HCEC 1CT (cell line): ENCODE measurements around the gene TEX36.
"Not testable (repeated sequence)": the region's sequence is repeated elsewhere in the genome, so short reads cannot be mapped to it uniquely, and the experiment has no call there.

Source experiments
- DNase-seq: peaks from one replicate; pipeline ENCODE4 v3.0.0-alpha.2; 2017

Gene TEX36

GRCh38 chr10:125628104-125629049 lies 54.6 kb downstream of the TEX36 start:
- DNase-seq: no peak

GRCh38 chr10:125627646-125628045 lies 55.3 kb downstream of the TEX36 start:
- DNase-seq: no peak

GRCh38 chr10:125626671-125627070 lies 56.3 kb downstream of the TEX36 start:
- DNase-seq: no peak

GRCh38 chr10:125625586-125625985 lies 57.4 kb downstream of the TEX36 start:
- DNase-seq: no peak

GRCh38 chr10:125624800-125625199 lies 58.2 kb downstream of the TEX36 start:
- DNase-seq: no peak

DNA sequence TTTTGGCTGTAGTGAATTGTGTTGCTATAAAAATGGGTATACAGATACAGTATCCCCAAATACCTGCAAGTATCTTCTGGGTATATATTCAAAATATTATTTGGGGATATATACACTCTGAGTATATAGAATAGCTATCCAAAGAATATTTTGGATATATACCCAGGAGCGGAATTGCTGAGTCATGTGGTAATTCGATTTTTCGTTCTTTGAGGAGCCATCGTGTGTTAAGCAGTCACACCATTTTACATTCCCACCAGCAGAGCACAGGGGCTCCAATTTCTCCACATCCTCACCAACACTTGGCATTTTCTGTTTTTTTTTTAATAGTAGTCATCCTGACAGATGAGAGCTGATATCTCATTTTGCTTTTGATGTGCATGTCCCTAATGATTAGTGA lies 61.9 kb downstream of the TEX36 start:
- DNase-seq: no peak

DNA sequence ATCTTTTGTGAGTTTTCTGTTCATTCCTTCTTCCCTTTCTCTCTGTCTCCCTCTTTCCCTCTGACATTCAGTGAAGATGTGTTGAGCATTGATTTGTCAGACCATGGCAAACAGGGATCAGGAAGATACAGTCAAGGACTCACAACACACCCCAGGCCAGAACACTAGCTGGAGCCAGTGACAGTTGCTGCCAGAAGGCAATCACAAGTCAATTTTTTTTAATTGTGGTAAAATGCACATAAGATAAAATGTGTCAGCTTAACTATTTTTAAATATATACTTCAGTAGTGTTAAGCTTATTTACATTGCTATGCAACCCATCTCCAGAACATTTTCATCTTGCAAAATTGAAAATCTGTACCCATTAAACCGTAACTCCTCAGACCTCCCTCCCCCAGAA lies 62.6 kb downstream of the TEX36 start:
- DNase-seq: no peak

DNA sequence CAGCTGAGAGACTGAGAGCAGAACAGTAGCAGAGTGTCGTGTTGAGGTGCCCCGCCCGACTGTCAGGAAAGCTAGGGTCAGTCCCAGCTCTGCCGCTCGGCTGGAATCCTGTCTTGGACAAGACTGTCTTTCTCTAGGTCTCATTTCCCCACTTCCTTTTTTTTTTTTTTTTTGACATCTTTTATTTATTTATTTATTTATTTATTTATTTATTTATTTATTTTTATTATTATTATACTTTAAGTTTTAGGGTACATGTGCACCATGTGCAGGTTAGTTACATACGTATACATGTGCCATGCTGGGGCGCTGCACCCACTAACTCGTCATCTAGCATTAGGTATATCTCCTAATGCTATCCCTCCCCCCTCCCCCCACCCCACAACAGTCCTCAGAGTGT lies 69.9 kb downstream of the TEX36 start:
- DNase-seq: not testable (repeated sequence)

DNA sequence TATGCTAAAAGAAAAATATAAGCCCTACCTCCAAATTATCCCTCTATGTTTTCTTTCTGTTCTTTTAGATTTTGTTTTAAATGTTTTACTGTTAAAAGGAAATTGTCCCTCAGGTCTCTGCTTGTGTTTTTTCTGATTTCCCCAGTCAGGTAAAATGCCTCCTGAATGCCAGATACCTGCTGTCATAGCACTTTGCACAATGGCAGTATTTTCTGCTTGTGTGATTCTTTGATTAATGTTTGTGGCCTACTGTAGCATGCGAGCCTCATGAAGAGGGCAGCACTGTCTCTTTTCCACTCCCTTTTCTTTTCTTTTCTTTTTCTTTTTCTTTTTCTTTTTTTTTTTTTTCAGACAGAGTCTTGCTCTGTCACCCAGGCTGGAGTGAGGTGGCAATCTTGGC lies 71.2 kb downstream of the TEX36 start:
- no peak for DNase-seq

- no peak for DNase-seq
These were observed 71.7 kb downstream of the TEX36 start for GRCh38 chr10:125611216-125611615.

- no peak for DNase-seq
These were observed 73.1 kb downstream of the TEX36 start for GRCh38 chr10:125609859-125610258.

DNA sequence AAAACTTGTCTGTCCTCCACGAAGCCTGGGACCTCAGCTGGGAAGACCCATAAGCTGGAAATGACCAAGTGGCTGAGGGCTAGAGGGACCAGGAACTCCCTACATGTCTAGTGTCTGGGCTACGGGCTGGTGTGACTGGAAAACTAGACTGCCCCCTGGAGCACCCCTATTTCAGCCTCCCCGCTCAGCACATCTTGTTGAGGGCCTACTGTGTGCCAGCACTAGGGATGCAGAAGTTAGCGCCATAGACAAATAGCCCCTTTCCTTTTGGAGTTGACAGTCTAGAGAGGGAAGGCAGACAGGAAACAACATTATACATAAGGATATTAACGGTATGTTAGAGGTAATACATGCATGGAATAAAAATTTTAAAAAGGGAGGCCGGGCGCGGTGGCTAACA lies 74.5 kb downstream of the TEX36 start:
- no peak for DNase-seq

GRCh38 chr10:125607689-125608290 lies 75.2 kb downstream of the TEX36 start:
- DNase-seq: no peak

DNA sequence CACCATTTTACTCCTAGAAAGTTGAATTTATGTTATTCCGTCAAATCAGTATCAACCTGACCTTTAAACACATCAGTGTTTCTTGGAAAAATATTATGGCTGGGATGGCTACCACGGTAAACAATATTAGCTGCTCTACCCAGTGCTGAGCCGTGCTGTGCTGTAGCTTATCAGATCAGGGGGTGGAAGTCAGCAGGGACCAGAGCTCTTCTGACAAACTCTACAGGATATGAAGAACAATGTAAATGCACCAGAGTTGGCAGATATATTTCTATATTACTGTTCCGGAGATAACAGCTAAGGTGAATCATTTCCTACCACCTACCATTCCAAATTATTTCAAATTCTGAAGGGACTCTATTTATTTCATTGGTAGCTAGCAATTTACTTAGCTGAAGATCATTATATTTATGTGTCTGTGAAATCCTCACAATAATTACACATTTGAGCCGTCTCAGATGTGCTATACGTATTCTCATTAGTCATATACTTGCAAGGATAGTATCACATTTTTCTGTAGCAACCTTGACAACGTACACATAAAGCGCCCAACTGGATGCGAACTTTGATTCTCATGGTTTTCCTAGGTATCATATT lies 76.5 kb downstream of the TEX36 start:
- no peak for DNase-seq
